ENCODE results near the gene PEX7.

- TF ChIP-seq CTCF (IDR thresholded peaks at IDR 0.05; ENCODE audit: low read depth, low read length) (no peak), POLR2A (IDR thresholded peaks at IDR 0.05; ENCODE audit: extremely low read depth, insufficient read length) (no peak)
Observed at GRCh38 chr6:136787726-136788068, 34.7 kb upstream of the PEX7 start.

All from NB4 (cell line).